ENCODE results near the gene TINAGL1. TPM values are rescaled to one million over a fixed set of nuclear protein-coding genes. Genes with fewer than 3 reads are reported as not detected.

TINAGL1 gene
- total RNA-seq, 1 experiment from 2014 or later: 2.5 TPM

DNA sequence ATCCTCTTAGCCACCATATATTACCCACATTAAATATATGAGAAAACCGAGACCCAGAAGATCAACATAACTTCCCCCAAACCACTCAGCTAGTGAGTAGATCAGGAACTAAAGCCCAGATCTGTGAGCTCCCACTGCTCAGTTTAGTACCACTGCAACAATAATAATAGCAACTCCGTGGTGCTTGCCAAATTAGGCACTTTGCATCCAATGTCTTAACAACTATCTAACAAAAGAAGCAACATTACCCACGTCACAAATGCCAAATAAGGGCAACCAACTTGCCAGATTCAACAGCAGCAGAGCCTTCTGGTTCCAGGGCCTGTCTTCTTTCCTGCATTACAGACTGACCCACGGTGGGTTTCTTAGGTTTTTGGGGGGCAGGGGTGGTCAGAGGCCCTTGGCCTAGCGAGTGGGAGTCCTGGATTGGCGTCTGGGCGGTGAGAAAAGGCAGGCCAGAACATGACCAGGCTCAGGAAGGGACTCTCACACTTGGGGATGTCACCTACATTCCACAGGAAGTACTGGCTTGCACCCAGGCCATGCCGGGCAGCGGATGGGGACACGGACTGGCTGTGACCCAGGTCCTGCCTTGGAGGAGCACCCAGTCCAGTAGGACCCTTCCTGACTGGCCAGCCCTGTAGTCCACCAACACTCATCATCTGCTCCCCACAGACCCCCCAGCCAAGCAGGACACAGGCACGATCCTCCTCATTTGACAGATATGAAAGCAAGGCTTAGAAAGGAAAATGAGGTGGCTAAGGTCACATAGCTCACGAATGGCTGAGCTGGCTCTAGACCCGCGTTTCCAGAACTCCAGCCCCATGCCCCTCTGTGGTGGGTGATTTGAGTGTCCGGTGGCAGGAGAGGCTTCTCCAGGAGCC lies 45.8 kb downstream of the TINAGL1 start:
- TF ChIP-seq, protein P1, sequence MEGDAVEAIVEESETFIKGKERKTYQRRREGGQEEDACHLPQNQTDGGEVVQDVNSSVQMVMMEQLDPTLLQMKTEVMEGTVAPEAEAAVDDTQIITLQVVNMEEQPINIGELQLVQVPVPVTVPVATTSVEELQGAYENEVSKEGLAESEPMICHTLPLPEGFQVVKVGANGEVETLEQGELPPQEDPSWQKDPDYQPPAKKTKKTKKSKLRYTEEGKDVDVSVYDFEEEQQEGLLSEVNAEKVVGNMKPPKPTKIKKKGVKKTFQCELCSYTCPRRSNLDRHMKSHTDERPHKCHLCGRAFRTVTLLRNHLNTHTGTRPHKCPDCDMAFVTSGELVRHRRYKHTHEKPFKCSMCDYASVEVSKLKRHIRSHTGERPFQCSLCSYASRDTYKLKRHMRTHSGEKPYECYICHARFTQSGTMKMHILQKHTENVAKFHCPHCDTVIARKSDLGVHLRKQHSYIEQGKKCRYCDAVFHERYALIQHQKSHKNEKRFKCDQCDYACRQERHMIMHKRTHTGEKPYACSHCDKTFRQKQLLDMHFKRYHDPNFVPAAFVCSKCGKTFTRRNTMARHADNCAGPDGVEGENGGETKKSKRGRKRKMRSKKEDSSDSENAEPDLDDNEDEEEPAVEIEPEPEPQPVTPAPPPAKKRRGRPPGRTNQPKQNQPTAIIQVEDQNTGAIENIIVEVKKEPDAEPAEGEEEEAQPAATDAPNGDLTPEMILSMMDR (conservative IDR thresholded peaks at IDR 0.05): no peak
- H3K4me1 ChIP-seq (ENCODE audit: insufficient read depth, low read length): no peaks in the 10 kb centered on the region
- H3K23ac ChIP-seq (ENCODE audit: insufficient read length, low read depth, low read length): no peak overlapping the region
- peak overlapping the region in 2 of 3 experiments; percentile 77 to 81; a peak in 3 of 7 replicates for H3K27ac Mint-ChIP-seq
- no peaks in the 10 kb centered on the region for H3K79me1 ChIP-seq (ENCODE audit: insufficient read depth, low read depth, low read length, poor library complexity, severe bottlenecking)
- no peak overlapping the region for H3T11ph ChIP-seq (ENCODE audit: low read length)
- no peak overlapping the region for H3K56ac ChIP-seq (ENCODE audit: insufficient read length, low read depth, low read length)
- no peaks in the 10 kb centered on the region for H3K9me3 ChIP-seq (ENCODE audit: control insufficient read depth, low read depth, low read length)
- no peak overlapping the region for H2AFZ ChIP-seq (ENCODE audit: low read length)
- no peak overlapping the region for H4K5ac ChIP-seq (ENCODE audit: insufficient read length, low read depth, low read length)
- H3K79me2 ChIP-seq (ENCODE audit: insufficient read depth, low read length): no peaks in the 10 kb centered on the region
- peaks cover 5% of the 10 kb centered on the region for H3K23me2 ChIP-seq (ENCODE audit: insufficient read length, low read depth, low read length, poor library complexity, severe bottlenecking)
- no peak overlapping the region for H2BK15ac ChIP-seq (ENCODE audit: low read depth, low read length)
- H4K91ac ChIP-seq (ENCODE audit: insufficient read length, low read depth, low read length): no peak overlapping the region
- no peak overlapping the region; a peak in 1 of 5 replicates for H3K4me3 Mint-ChIP-seq
- H2BK20ac ChIP-seq (ENCODE audit: low read depth, low read length, poor library complexity, severe bottlenecking): no peak overlapping the region
- no peak overlapping the region for H2BK12ac ChIP-seq (ENCODE audit: insufficient read length, low read depth, low read length)
- H3K4ac ChIP-seq (ENCODE audit: low read depth, low read length): no peak overlapping the region
- no CpG with 5 or more reads among the region's 15 CpGs for whole genome bisulfite sequencing (ENCODE audit: extremely low coverage, insufficient read length, low lambda C conversion rate)
- H3K4me1 Mint-ChIP-seq: peaks cover 9 to 19% of the 10 kb centered on the region in 2 experiments
- H2BK120ac ChIP-seq (ENCODE audit: low read depth, low read length, poor library complexity, severe bottlenecking): no peak overlapping the region
- no peaks in the 10 kb centered on the region for H3K9me3 Mint-ChIP-seq
- peaks cover 3% of the 10 kb centered on the region; the same call in 1 of the 2 replicates for H3K27me3 ChIP-seq (ENCODE audit: insufficient read depth, low read length)
- H4K8ac ChIP-seq (replicated peaks; ENCODE audit: insufficient read length, low read depth, low read length): no peak overlapping the region
- H3K27ac ChIP-seq (ENCODE audit: insufficient read length, low read depth, low read length): no peak overlapping the region
- H3K36me3 Mint-ChIP-seq (ENCODE audit: insufficient read depth in 1 of 3, low read depth in 3 of 3): no peaks in the 10 kb centered on the region
- H4K20me1 ChIP-seq (ENCODE audit: control insufficient read depth, insufficient read depth, insufficient read length): peaks cover 2% of the 10 kb centered on the region
- no peak overlapping the region for H3K9ac ChIP-seq (ENCODE audit: extremely low read depth, insufficient read length, low read length)
- H3K4me2 ChIP-seq (ENCODE audit: insufficient read depth, insufficient read length, low read length): no peak overlapping the region
- no peak overlapping the region for H3K18ac ChIP-seq (ENCODE audit: insufficient read length, low read depth, low read length)
- H2BK5ac ChIP-seq (ENCODE audit: insufficient read length, low read length): no peak overlapping the region
- no peak for DNase-seq
- peaks cover 20% of the 10 kb centered on the region for H3K27me3 Mint-ChIP-seq (ENCODE audit: low read depth)
- no peak overlapping the region for H2AK5ac ChIP-seq (ENCODE audit: insufficient read length, low read length)
- H3K14ac ChIP-seq (ENCODE audit: insufficient read depth, low read length): no peak overlapping the region

Data from H9 (cell line).